ENCODE data around the gene RAB40B. TPM values are rescaled to one million over a fixed set of nuclear protein-coding genes. Genes with fewer than 3 reads are reported as not detected.

The RAB40B gene
- total and polyA plus RNA-seq, 2 of the 13 experiments (the other 11 are each of a cell fraction or from before 2014, with no cell fraction given), result 6.2 to 6.5 TPM

- TF ChIP-seq, protein P1, sequence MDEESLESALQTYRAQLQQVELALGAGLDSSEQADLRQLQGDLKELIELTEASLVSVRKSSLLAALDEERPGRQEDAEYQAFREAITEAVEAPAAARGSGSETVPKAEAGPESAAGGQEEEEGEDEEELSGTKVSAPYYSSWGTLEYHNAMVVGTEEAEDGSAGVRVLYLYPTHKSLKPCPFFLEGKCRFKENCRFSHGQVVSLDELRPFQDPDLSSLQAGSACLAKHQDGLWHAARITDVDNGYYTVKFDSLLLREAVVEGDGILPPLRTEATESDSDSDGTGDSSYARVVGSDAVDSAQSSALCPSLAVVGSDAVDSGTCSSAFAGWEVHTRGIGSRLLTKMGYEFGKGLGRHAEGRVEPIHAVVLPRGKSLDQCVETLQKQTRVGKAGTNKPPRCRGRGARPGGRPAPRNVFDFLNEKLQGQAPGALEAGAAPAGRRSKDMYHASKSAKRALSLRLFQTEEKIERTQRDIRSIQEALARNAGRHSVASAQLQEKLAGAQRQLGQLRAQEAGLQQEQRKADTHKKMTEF (CRISPR knock-in tag; IDR thresholded peaks at IDR 0.05), result peak; percentile 100
- TF ChIP-seq ZNF256 (CRISPR knock-in tag; conservative IDR thresholded peaks at IDR 0.05), result peak; percentile 99
- no peak for TF ChIP-seq HNRNPH1 (optimal IDR thresholded peaks at IDR 0.05; ENCODE audit: low read depth, low read length)
- TF ChIP-seq THYN1 (CRISPR knock-in tag; IDR thresholded peaks at IDR 0.05; ENCODE audit: borderline replicate concordance, low read depth), result no peak
- peak; percentile 58; the same call in 1 of the 2 replicates for TF ChIP-seq ZNF7 (CRISPR knock-in tag; IDR thresholded peaks at IDR 0.05)
- TF ChIP-seq MAF1 (CRISPR knock-in tag; IDR thresholded peaks at IDR 0.05; ENCODE audit: borderline replicate concordance), result peak; percentile 83; the same call in 1 of the 2 replicates
- TF ChIP-seq NFKB2 (CRISPR knock-in tag; IDR thresholded peaks at IDR 0.05; ENCODE audit: borderline replicate concordance), result peak; percentile 100
- peak; percentile 93; the same call in 1 of the 2 replicates for TF ChIP-seq ZNF33A (CRISPR knock-in tag; IDR thresholded peaks at IDR 0.05; ENCODE audit: borderline replicate concordance)
- TF ChIP-seq SOX5 (CRISPR knock-in tag; IDR thresholded peaks at IDR 0.05; ENCODE audit: borderline replicate concordance), result peak; percentile 97
- peak; percentile 95; the same call in 1 of the 2 replicates for TF ChIP-seq ZNF234 (CRISPR knock-in tag; conservative IDR thresholded peaks at IDR 0.05)
- TF ChIP-seq FOXC1 (CRISPR knock-in tag; IDR thresholded peaks at IDR 0.05; ENCODE audit: borderline replicate concordance), result peak; percentile 100
- TF ChIP-seq, protein P2, sequence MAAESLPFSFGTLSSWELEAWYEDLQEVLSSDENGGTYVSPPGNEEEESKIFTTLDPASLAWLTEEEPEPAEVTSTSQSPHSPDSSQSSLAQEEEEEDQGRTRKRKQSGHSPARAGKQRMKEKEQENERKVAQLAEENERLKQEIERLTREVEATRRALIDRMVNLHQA (CRISPR knock-in tag; IDR thresholded peaks at IDR 0.05), result no peak
- peak; percentile 94 for TF ChIP-seq TFAP4 (IDR thresholded peaks at IDR 0.05; ENCODE audit: borderline replicate concordance, low read depth)
- no peak for TF ChIP-seq NR3C1 (CRISPR knock-in tag; IDR thresholded peaks at IDR 0.05)
- TF ChIP-seq ZNF484 (CRISPR knock-in tag; IDR thresholded peaks at IDR 0.05; ENCODE audit: borderline replicate concordance, low read depth), result no peak; the same call in 1 of the 2 replicates
- peak; percentile 95; the same call in 1 of the 2 replicates for TF ChIP-seq ZNF235 (CRISPR knock-in tag; IDR thresholded peaks at IDR 0.05; ENCODE audit: borderline replicate concordance)
- TF ChIP-seq, protein P3, sequence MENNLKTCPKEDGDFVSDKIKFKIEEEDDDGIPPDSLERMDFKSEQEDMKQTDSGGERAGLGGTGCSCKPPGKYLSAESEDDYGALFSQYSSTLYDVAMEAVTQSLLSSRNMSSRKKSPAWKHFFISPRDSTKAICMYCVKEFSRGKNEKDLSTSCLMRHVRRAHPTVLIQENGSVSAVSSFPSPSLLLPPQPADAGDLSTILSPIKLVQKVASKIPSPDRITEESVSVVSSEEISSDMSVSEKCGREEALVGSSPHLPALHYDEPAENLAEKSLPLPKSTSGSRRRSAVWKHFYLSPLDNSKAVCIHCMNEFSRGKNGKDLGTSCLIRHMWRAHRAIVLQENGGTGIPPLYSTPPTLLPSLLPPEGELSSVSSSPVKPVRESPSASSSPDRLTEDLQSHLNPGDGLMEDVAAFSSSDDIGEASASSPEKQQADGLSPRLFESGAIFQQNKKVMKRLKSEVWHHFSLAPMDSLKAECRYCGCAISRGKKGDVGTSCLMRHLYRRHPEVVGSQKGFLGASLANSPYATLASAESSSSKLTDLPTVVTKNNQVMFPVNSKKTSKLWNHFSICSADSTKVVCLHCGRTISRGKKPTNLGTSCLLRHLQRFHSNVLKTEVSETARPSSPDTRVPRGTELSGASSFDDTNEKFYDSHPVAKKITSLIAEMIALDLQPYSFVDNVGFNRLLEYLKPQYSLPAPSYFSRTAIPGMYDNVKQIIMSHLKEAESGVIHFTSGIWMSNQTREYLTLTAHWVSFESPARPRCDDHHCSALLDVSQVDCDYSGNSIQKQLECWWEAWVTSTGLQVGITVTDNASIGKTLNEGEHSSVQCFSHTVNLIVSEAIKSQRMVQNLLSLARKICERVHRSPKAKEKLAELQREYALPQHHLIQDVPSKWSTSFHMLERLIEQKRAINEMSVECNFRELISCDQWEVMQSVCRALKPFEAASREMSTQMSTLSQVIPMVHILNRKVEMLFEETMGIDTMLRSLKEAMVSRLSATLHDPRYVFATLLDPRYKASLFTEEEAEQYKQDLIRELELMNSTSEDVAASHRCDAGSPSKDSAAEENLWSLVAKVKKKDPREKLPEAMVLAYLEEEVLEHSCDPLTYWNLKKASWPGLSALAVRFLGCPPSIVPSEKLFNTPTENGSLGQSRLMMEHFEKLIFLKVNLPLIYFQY (CRISPR knock-in tag; IDR thresholded peaks at IDR 0.05; ENCODE audit: borderline replicate concordance), result peak; percentile 99
- peak; percentile 98; the same call in 1 of the 2 replicates for TF ChIP-seq CBX5 (CRISPR knock-in tag; IDR thresholded peaks at IDR 0.05; ENCODE audit: borderline replicate concordance)
- peak; percentile 98 for TF ChIP-seq ZNF780A (CRISPR knock-in tag; IDR thresholded peaks at IDR 0.05)
- TF ChIP-seq ZMYM3 (CRISPR knock-in tag; IDR thresholded peaks at IDR 0.05), result peak; percentile 97
- TF ChIP-seq MBD4 (IDR thresholded peaks at IDR 0.05; ENCODE audit: borderline replicate concordance, low read length), result no peak
These were observed 39.7 kb upstream of the RAB40B start (continued) for GRCh38 chr17:82737967-82738877.
